K562 (cell line): ENCODE data around the gene ZSWIM4. TPM values are rescaled to one million over a fixed set of nuclear protein-coding genes. Genes with fewer than 3 reads are reported as not detected.

Source experiments
- BACH1 ChIP-seq: fragments of 200-800 bp; sonication (Bioruptor generic); IDR thresholded peaks from 2 replicates; pipeline ENCODE4 v1.6.1; 2016; ENCODE audit warnings: missing genetic modification characterization, missing compliant biosample characterization
- CBX5 ChIP-seq: IDR thresholded peaks from 2 replicates; pipeline ENCODE4 v1.6.1; 2014; ENCODE audit warnings: low read depth, borderline replicate concordance
- CEBPG ChIP-seq, 3 experiments: fragments of 200-800 bp in 1 of 3; sonication (Bioruptor generic) in 1 of 3; sonication (generic) in 1 of 3; formaldehyde crosslinking in 1 of 3; IDR thresholded peaks in 2 of 3; conservative IDR thresholded peaks in 1 of 3; 2 replicates each; pipeline versions ENCODE4 v1.6.1 to v1.8.0; 2016 to 2022; ENCODE audit warnings: missing compliant biosample characterization in 2 of 3, missing genetic modification characterization in 2 of 3, mild to moderate bottlenecking in 1 of 3, missing genetic modification reagents in 1 of 3
- CREBBP ChIP-seq: IDR thresholded peaks from one replicate; pipeline ENCODE4 v1.6.1; 2012; ENCODE audit warnings: low read depth, mild to moderate bottlenecking, control low read depth, inconsistent platforms, low read length
- MGA ChIP-seq: fragments of 450-650 bp; IDR thresholded peaks from 2 replicates; pipeline ENCODE4 v1.6.1; 2016; ENCODE audit warnings: mild to moderate bottlenecking, moderate library complexity
- PYGO2 ChIP-seq: fragments of 450-650 bp; IDR thresholded peaks from 2 replicates; pipeline ENCODE4 v1.6.1; 2016; ENCODE audit warnings: mild to moderate bottlenecking, missing genetic modification characterization, moderate library complexity, missing compliant biosample characterization
- RNF2 ChIP-seq: sonication (generic); IDR thresholded peaks from 2 replicates; pipeline ENCODE4 v1.6.1; 2016
- SPI1 ChIP-seq: IDR thresholded peaks from 2 replicates; pipeline ENCODE4 v1.6.1; 2011; ENCODE audit warnings: low read depth, low read length, control low read depth, borderline replicate concordance
- TAF7 ChIP-seq: fragments of 450-650 bp; IDR thresholded peaks from 2 replicates; pipeline ENCODE4 v1.6.1; 2016; ENCODE audit warnings: missing genetic modification characterization, missing compliant biosample characterization
- ZNF311 ChIP-seq: fragments of 250-450 bp; sonication (Bioruptor Pico); IDR thresholded peaks from 2 replicates; pipeline ENCODE4 v1.4.0; 2020; ENCODE audit warnings: mild to moderate bottlenecking, moderate library complexity
- ZNF77 ChIP-seq: fragments of 250-450 bp; sonication (Bioruptor Pico); IDR thresholded peaks from 2 replicates; pipeline ENCODE4 v1.5.0; 2020
- polyA plus RNA-seq, 8 experiments: library from polyadenylated mRNA; depleted of rRNA in 4 of 8; stranded (reverse) in 5 of 8; unstranded in 3 of 8; fragments of >200 nt; fragmentation: Nextera tagmentation in 2 of 8; fragmentation: Illumina TruSeq in 1 of 8; extraction: Ambion mirVana in 2 of 8; extraction: Trizol in 1 of 8; gene quantifications; 2 replicates each; pipeline versions ENCODE4 v1.2.1 to v1.2.3, GENCODE V29; 2011 to 2014; ENCODE audit warnings: inconsistent platforms in 1 of 8, missing spikeins in 1 of 8
- total RNA-seq, 7 experiments: library from RNA; depleted of rRNA in 6 of 7; stranded (reverse); fragments of >200 nt in 6 of 7; fragmentation: Illumina TruSeq in 2 of 7; extraction: Trizol in 2 of 7; gene quantifications; 2 replicates each; pipeline versions ENCODE4 v1.2.1 to v1.2.3, GENCODE V29; 2011 to 2021; ENCODE audit warnings: low replicate concordance in 1 of 7
- TF ChIP-seq, protein P1 (sequence below): fragments of 200-800 bp; sonication (Bioruptor generic); IDR thresholded peaks from 2 replicates; pipeline ENCODE4 v1.6.1; 2017; ENCODE audit warnings: missing genetic modification characterization, missing compliant biosample characterization

Gene ZSWIM4
- total and polyA plus RNA-seq, 9 of the 15 experiments (the other 6 are each of a cell fraction or from before 2014, with no cell fraction given), result 0.25 to 3.7 (median 0.79) TPM; not detected in 2

GRCh38 chr19:13861714-13862531 lies 66.7 kb downstream of the ZSWIM4 start (continued):
- TF ChIP-seq MGA, result no peak; the same call in 1 of the 2 replicates
- TF ChIP-seq, protein P1, sequence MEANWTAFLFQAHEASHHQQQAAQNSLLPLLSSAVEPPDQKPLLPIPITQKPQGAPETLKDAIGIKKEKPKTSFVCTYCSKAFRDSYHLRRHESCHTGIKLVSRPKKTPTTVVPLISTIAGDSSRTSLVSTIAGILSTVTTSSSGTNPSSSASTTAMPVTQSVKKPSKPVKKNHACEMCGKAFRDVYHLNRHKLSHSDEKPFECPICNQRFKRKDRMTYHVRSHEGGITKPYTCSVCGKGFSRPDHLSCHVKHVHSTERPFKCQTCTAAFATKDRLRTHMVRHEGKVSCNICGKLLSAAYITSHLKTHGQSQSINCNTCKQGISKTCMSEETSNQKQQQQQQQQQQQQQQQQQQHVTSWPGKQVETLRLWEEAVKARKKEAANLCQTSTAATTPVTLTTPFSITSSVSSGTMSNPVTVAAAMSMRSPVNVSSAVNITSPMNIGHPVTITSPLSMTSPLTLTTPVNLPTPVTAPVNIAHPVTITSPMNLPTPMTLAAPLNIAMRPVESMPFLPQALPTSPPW (CRISPR knock-in tag), result peak; percentile 96
- no peak for TF ChIP-seq CEBPG (CRISPR knock-in tag; IDR thresholded peaks at IDR 0.05)
- no peak for TF ChIP-seq CEBPG (tag; conservative IDR thresholded peaks at IDR 0.05 in 1 of 2, IDR thresholded peaks at IDR 0.05 in 1 of 2)
- TF ChIP-seq RNF2, result 0 out of 2 replicates have a peak, but pooled peaks have one; percentile 19
- no peak for TF ChIP-seq PYGO2
- peak; percentile 72 for TF ChIP-seq TAF7
- TF ChIP-seq ZNF311 (CRISPR knock-in tag), result no peak
- TF ChIP-seq CBX5, result no peak
- TF ChIP-seq BACH1 (tag), result peak; percentile 60; the same call in 1 of the 2 replicates
- TF ChIP-seq ZNF77 (CRISPR knock-in tag), result no peak
- TF ChIP-seq CREBBP, result no peak
- no peak for TF ChIP-seq SPI1
